ENCODE data around the gene NR2C2. TPM values are rescaled to one million over a fixed set of nuclear protein-coding genes. Genes with fewer than 3 reads are reported as not detected.

The NR2C2 gene
- total and polyA plus RNA-seq, 2 donors from 2014 or later: 3.5 to 43.6 TPM

- no peak for TF ChIP-seq CTCF (IDR thresholded peaks at IDR 0.05; ENCODE audit: borderline replicate concordance, extremely low read depth, insufficient read depth)
- Histone ChIP-seq H3K4me3 (ENCODE audit: low read length in 3 of 3) (no peak overlapping the region), H3K27me3 (ENCODE audit: control insufficient read depth, insufficient read depth, low read length) (no peaks in the 10 kb centered on the region), H3K36me3 (ENCODE audit: control insufficient read depth in 2 of 3, insufficient read depth in 3 of 3, low read length in 3 of 3) (no peaks in the 10 kb centered on the region), H3K9me3 (ENCODE audit: control insufficient read depth in 2 of 3, insufficient read depth in 1 of 3, low read length in 3 of 3) (no peaks in the 10 kb centered on the region), H3K4me1 (ENCODE audit: control insufficient read depth in 2 of 3, insufficient read depth in 2 of 3, low read depth in 1 of 3, low read length in 3 of 3) (no peaks in the 10 kb centered on the region), H3K9ac (ENCODE audit: low read length in 3 of 3) (no peak overlapping the region), H3K27ac (ENCODE audit: low read depth in 2 of 2, low read length in 2 of 2) (no peak overlapping the region)
- FAIRE-seq (no peak), DNase-seq (peak in 1 of 5 donors; percentile 41)
- intact Hi-C loops (cut with DNase I): no loop called here
Observed at GRCh38 chr3:14933820-14934425, 13.5 kb upstream of the NR2C2 start.

- intact Hi-C loops (cut with DNase I): no loop called here
- Histone ChIP-seq H3K9me3 (ENCODE audit: control insufficient read depth in 2 of 3, insufficient read depth in 1 of 3, low read length in 3 of 3) (no peaks in the 10 kb centered on the region), H3K9ac (ENCODE audit: low read length in 3 of 3) (no peak overlapping the region), H3K27ac (ENCODE audit: low read depth in 2 of 2, low read length in 2 of 2) (peak overlapping the region in 1 of 2 donors; percentile 56), H3K4me1 (ENCODE audit: control insufficient read depth in 2 of 3, insufficient read depth in 2 of 3, low read depth in 1 of 3, low read length in 3 of 3) (peaks cover 0 to 5% (median 2%) of the 10 kb centered on the region in 3 donors), H3K4me3 (ENCODE audit: low read length in 3 of 3) (no peak overlapping the region), H3K36me3 (ENCODE audit: control insufficient read depth in 2 of 3, insufficient read depth in 3 of 3, low read length in 3 of 3) (no peaks in the 10 kb centered on the region), H3K27me3 (ENCODE audit: control insufficient read depth, insufficient read depth, low read length) (no peaks in the 10 kb centered on the region)
- FAIRE-seq (no peak), DNase-seq (no peak)
- TF ChIP-seq CTCF (IDR thresholded peaks at IDR 0.05; ENCODE audit: borderline replicate concordance, extremely low read depth, insufficient read depth): no peak
Observed at GRCh38 chr3:14935592-14936345, 11.6 kb upstream of the NR2C2 start.

- DNase-seq (no peak), FAIRE-seq (no peak)
- H3K9me3 ChIP-seq (ENCODE audit: control insufficient read depth in 2 of 3, insufficient read depth in 1 of 3, low read length in 3 of 3): no peaks in the 10 kb centered on the region
- H3K4me3 ChIP-seq (ENCODE audit: low read length in 3 of 3): no peak overlapping the region
- intact Hi-C loops (cut with DNase I): no loop called here
- H3K36me3 ChIP-seq (ENCODE audit: control insufficient read depth in 2 of 3, insufficient read depth in 3 of 3, low read length in 3 of 3): no peaks in the 10 kb centered on the region
- H3K9ac ChIP-seq (ENCODE audit: low read length in 3 of 3): no peak overlapping the region
- H3K4me1 ChIP-seq (ENCODE audit: control insufficient read depth in 2 of 3, insufficient read depth in 2 of 3, low read depth in 1 of 3, low read length in 3 of 3): peaks cover 0 to 28% (median 12%) of the 10 kb centered on the region in 3 donors
- no peak overlapping the region for H3K27ac ChIP-seq (ENCODE audit: low read depth in 2 of 2, low read length in 2 of 2)
- TF ChIP-seq CTCF (IDR thresholded peaks at IDR 0.05; ENCODE audit: borderline replicate concordance, extremely low read depth, insufficient read depth): no peak
- H3K27me3 ChIP-seq (ENCODE audit: control insufficient read depth, insufficient read depth, low read length): no peaks in the 10 kb centered on the region
Observed at GRCh38 chr3:14938954-14939353, 8.4 kb upstream of the NR2C2 start.

Measured in kidney (tissue), 14 donors.